SU-DHL-6 (cell line): ENCODE measurements around the gene ADAM17.

Source experiments
- CTCF ChIP-seq: fragments of 200-600 bp; sonication (generic); IDR thresholded peaks from one replicate; pipeline ENCODE4 v1.5.1; 2017; ENCODE audit warnings: antibody characterized with exemption, mild to moderate bottlenecking, low read length, moderate library complexity; ENCODE audit not compliant: insufficient read depth, poor library complexity, severe bottlenecking
- EZH2phosphoT487 ChIP-seq: fragments of 200-600 bp; sonication (generic), shearing (Covaris generic); conservative IDR thresholded peaks from 2 replicates; pipeline ENCODE4 v1.6.1; 2018; ENCODE audit warnings: mild to moderate bottlenecking, antibody characterized with exemption, low read length, moderate library complexity, mixed read lengths

DNA sequence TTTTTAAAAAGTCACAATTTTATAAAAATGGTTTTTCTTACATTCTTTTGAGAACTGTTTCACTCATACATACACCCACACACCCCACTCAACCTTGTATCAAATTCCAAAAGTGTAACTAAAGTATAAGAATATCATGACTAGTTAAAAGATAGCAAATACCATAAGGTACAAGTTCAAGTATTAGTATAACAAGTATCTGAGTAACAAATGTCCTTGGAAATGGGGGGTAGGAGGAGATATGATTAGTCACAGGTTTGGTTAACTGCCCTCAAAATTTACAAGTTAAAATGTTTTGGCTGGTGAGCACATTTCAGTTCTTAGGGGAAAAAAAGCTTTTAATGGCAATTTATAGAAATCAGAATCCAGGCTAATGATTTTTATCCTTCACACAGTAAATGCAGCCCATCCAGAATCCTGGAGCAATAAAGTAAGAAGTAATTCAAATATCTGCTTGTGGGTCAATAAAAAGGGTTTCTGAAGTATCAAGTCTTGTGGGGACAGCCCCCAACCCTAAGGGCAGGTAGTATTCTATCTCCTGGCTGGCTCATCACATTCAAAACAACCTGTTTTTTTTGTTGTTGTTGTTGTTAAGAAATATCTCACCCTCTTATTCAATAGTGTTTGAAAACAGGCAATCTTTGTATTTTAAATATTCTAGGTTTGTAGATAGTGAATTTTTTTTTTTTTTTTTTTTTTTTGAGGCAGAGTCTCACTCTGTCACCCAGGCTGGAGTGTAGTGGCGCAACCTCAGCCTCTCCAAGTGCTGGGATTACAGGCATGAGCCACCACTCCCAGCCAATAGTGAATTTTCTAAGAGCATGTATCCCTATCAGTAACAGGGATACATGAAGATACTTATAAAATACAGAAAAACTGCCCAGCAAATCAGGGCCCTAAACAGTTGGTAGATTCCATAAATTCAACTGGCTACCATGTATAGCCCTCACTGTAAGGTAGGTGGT lies 66.8 kb downstream of the ADAM17 start:
- no peak for TF ChIP-seq CTCF
- TF ChIP-seq EZH2phosphoT487, result no peak
